ENCODE measurements around the gene ZNF518A. TPM values are rescaled to one million over a fixed set of nuclear protein-coding genes. Genes with fewer than 3 reads are reported as not detected.

ZNF518A gene
- total and polyA plus RNA-seq, 2 of the 8 experiments (the other 6 are each of a cell fraction or from before 2014, with no cell fraction given) = 6.6 to 34.8 TPM

DNA sequence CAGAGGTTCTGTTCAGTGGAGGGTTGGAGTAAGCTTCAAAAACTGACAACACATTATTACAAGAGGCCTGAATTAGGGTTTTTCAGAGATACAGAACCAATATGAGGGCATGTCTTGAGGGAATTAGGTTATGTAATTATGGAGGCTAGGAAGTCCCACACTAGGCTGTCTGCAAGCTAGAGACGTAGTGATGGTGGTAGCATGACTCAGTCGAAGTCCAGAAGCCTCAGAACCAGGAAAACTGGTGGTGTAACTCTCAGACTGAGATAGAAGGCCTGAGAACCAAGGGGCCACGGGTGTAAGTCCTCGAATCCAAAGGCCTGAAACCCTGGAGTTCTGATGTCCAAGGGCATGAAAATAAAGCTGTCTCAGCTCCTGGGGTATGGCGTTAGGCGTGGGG lies 35.6 kb downstream of the ZNF518A start:
- Histone ChIP-seq H3K56ac (replicated peaks; ENCODE audit: insufficient read length, low read depth, low read length) (no peak overlapping the region), H3K18ac (ENCODE audit: extremely low read depth, low read length) (no peak overlapping the region), H3K23ac (ENCODE audit: insufficient read length) (no peak overlapping the region), H4K5ac (ENCODE audit: insufficient read length, low read depth, low read length) (no peak overlapping the region), H3K9me3 (ENCODE audit: insufficient read depth in 2 of 2, low read depth in 1 of 2, low read length in 1 of 2) (no peaks in the 10 kb centered on the region; a peak in 1 of 4 replicates), H3K4ac (replicated peaks; ENCODE audit: insufficient read length, low read depth, low read length) (no peak overlapping the region), H2AK5ac (ENCODE audit: low read depth, low read length) (no peak overlapping the region), H3K4me2 (ENCODE audit: insufficient read depth in 1 of 2, low read depth in 2 of 2, low read length in 2 of 2) (no peak overlapping the region), H3K9ac (replicated peaks in 1 of 4; ENCODE audit: extremely low read depth in 1 of 4, low read depth in 3 of 4, low read length in 3 of 4) (no peak overlapping the region), H4K8ac (ENCODE audit: extremely low read depth, insufficient read depth, low read length) (no peak overlapping the region), H3K23me2 (ENCODE audit: low read depth, low read length) (no peaks in the 10 kb centered on the region), H2BK120ac (replicated peaks; ENCODE audit: low read depth, low read length) (no peak overlapping the region), H4K91ac (replicated peaks; ENCODE audit: insufficient read length, low read length) (no peak overlapping the region), H2AFZ (ENCODE audit: low read length) (no peak overlapping the region), H2BK12ac (ENCODE audit: low read depth, low read length) (no peak overlapping the region), H3K4me1 (replicated peaks in 1 of 4; ENCODE audit: control insufficient read depth in 3 of 4, insufficient read depth in 4 of 4, low read length in 3 of 4) (no peaks in the 10 kb centered on the region), H3K4me3 (ENCODE audit: extremely low read depth in 1 of 4, insufficient read depth in 2 of 4, low read depth in 3 of 4, low read length in 4 of 4) (no peak overlapping the region), H3K27me3 (replicated peaks in 1 of 4; ENCODE audit: control insufficient read depth in 3 of 4, extremely low read depth in 1 of 4, insufficient read depth in 3 of 4, low read length in 3 of 4) (no peaks in the 10 kb centered on the region), H3K36me3 (ENCODE audit: control insufficient read depth in 2 of 4, insufficient read depth in 4 of 4, low read length in 3 of 4) (peaks cover 0 to 14% (median 0%) of the 10 kb centered on the region in 4 experiments; a peak in 1 of 8 replicates), H3K14ac (ENCODE audit: insufficient read length) (no peak overlapping the region), H2BK5ac (ENCODE audit: low read depth, low read length) (no peak overlapping the region), H4K20me1 (replicated peaks in 1 of 2; ENCODE audit: control insufficient read depth in 1 of 2, insufficient read depth in 2 of 2, low read length in 2 of 2) (no peaks in the 10 kb centered on the region), H3K27ac (ENCODE audit: low read depth, low read length) (no peak overlapping the region), H3K79me1 (ENCODE audit: low read depth, low read length) (no peaks in the 10 kb centered on the region), H2BK15ac (ENCODE audit: low read length) (no peak overlapping the region), H3K79me2 (ENCODE audit: control insufficient read depth in 1 of 2, insufficient read depth in 2 of 2, low read length in 2 of 2) (no peaks in the 10 kb centered on the region), H2BK20ac (ENCODE audit: low read length) (no peak overlapping the region)
- ChIA-PET CTCF (ENCODE audit: partially characterized antibody) (interaction anchor here (1.1 to 1.5 kb wide), 4 partner anchors 23 to 148 kb away, joined by 3 to 6 read pairs (median 4); no protein-coding TSS in a partner anchor), POLR2A (ENCODE audit: partially characterized antibody) (interaction anchor here (0.9 to 1.4 kb wide), 3 partner anchors 9 to 36 kb away, joined by 3 to 7 read pairs (median 4); partner anchors contain the start of gene ZNF518A)
- FAIRE-seq (no peak), DNase-seq (ENCODE audit: low read depth in 1 of 2, low spot score in 2 of 2) (no peak)
- 93% methylated on average over 6 of the region's 6 CpGs; no CpG with 5 or more reads in 1 of the 2 experiments for WGBS, 2 experiments (ENCODE audit: extremely low coverage in 1 of 2, insufficient coverage in 1 of 2, insufficient read length in 1 of 2, insufficient replicate concordance in 2 of 2, low coverage in 1 of 2, low lambda C conversion rate in 2 of 2, missing lambda C conversion rate in 1 of 2)
- no peak for TF ChIP-seq ZNF274 (IDR thresholded peaks at IDR 0.05; ENCODE audit: borderline replicate concordance, extremely low read depth, low read length)
- no peak for TF ChIP-seq JUN (IDR thresholded peaks at IDR 0.05; ENCODE audit: low read depth, low read length)
- no peak for TF ChIP-seq SP4 (IDR thresholded peaks at IDR 0.05; ENCODE audit: low read length)
- TF ChIP-seq TAF1 (IDR thresholded peaks at IDR 0.05; ENCODE audit: low read depth, low read length) = no peak
- TF ChIP-seq, protein P1, sequence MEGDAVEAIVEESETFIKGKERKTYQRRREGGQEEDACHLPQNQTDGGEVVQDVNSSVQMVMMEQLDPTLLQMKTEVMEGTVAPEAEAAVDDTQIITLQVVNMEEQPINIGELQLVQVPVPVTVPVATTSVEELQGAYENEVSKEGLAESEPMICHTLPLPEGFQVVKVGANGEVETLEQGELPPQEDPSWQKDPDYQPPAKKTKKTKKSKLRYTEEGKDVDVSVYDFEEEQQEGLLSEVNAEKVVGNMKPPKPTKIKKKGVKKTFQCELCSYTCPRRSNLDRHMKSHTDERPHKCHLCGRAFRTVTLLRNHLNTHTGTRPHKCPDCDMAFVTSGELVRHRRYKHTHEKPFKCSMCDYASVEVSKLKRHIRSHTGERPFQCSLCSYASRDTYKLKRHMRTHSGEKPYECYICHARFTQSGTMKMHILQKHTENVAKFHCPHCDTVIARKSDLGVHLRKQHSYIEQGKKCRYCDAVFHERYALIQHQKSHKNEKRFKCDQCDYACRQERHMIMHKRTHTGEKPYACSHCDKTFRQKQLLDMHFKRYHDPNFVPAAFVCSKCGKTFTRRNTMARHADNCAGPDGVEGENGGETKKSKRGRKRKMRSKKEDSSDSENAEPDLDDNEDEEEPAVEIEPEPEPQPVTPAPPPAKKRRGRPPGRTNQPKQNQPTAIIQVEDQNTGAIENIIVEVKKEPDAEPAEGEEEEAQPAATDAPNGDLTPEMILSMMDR (IDR thresholded peaks at IDR 0.05; ENCODE audit: control extremely low read depth in 1 of 3, insufficient read depth in 1 of 3, low read depth in 1 of 3, low read length in 3 of 3) = no peak
- TF ChIP-seq GTF2F1 (IDR thresholded peaks at IDR 0.05; ENCODE audit: borderline replicate concordance, low read depth, low read length) = no peak
- no peak for TF ChIP-seq BACH1 (IDR thresholded peaks at IDR 0.05; ENCODE audit: low read length)
- TF ChIP-seq SIRT6 (IDR thresholded peaks at IDR 0.05; ENCODE audit: low read length) = no peak
- TF ChIP-seq TAF7 (optimal IDR thresholded peaks at IDR 0.05; ENCODE audit: borderline replicate concordance, low read depth, low read length) = no peak
- TF ChIP-seq RFX5 (IDR thresholded peaks at IDR 0.05; ENCODE audit: borderline replicate concordance, low read depth, low read length) = no peak
- TF ChIP-seq SIN3A (conservative IDR thresholded peaks at IDR 0.05 in 1 of 2, IDR thresholded peaks at IDR 0.05 in 1 of 2; ENCODE audit: low read depth in 1 of 2, low read length in 2 of 2) = no peak
- TF ChIP-seq EP300 (IDR thresholded peaks at IDR 0.05; ENCODE audit: borderline replicate concordance in 1 of 2, low read depth in 2 of 2, low read length in 2 of 2) = no peak

All from H1 (cell line).